Activated CD4-positive, alpha-beta T cell treated with anti-CD3 and anti-CD28 coated beads, Interleukin-2, amount 10 ng/mL, durations not matched to agents 7 days and 5 days (primary cell): ENCODE data around the gene ANKS1B. TPM values are rescaled to one million over a fixed set of nuclear protein-coding genes. Genes with fewer than 3 reads are reported as not detected.

ENCODE experiments used
- CTCF ChIA-PET: fragments of 350-600 bp; sonication (Branson Sonifier 250); formaldehyde crosslinking; loops from one replicate; lab custom pipeline; 2021; ENCODE audit warnings: antibody characterized with exemption; lab: Charles Lee
- POLR2A ChIA-PET: fragments of 350-600 bp; sonication (Branson Sonifier 250); formaldehyde crosslinking; loops from one replicate; lab custom pipeline; 2021; ENCODE audit warnings: antibody characterized with exemption; lab: Charles Lee
- DNase-seq: peaks from one replicate; pipeline ENCODE4 v3.0.0-alpha.2; 2020
- H3K27ac Mint-ChIP-seq: one replicate; pipeline ENCODE4 v1.8.0; 2021; ENCODE audit warnings: mild to moderate bottlenecking, moderate library complexity, mixed read lengths
- H3K27me3 Mint-ChIP-seq: one replicate; pipeline ENCODE4 v1.8.0; 2021; ENCODE audit warnings: mixed read lengths
- H3K36me3 Mint-ChIP-seq: one replicate; pipeline ENCODE4 v1.8.0; 2021; ENCODE audit warnings: low read depth, mixed read lengths
- H3K4me1 Mint-ChIP-seq: one replicate; pipeline ENCODE4 v1.8.0; 2021; ENCODE audit warnings: mixed read lengths
- H3K4me3 Mint-ChIP-seq: one replicate; pipeline ENCODE4 v1.8.0; 2021; ENCODE audit warnings: mild to moderate bottlenecking, moderate library complexity, mixed read lengths
- H3K9me3 Mint-ChIP-seq: one replicate; pipeline ENCODE4 v1.8.0; 2021; ENCODE audit warnings: mixed read lengths
- total RNA-seq, 2 experiments: library from RNA; stranded (reverse); gene quantifications; one replicate each; pipeline ENCODE4 v1.2.3, GENCODE V29; 2021

ANKS1B gene
- total RNA-seq, 2 experiments from 2014 or later = 0.17 to 0.25 TPM

- Mint-ChIP-seq H3K27me3 (peaks cover 20% of the 10 kb centered on the region), H3K4me1 (no peaks in the 10 kb centered on the region), H3K4me3 (no peak overlapping the region), H3K27ac (no peak overlapping the region), H3K36me3 (no peaks in the 10 kb centered on the region), H3K9me3 (no peaks in the 10 kb centered on the region)
- POLR2A ChIA-PET = no interaction called here
- DNase-seq = no peak
- CTCF ChIA-PET = no interaction called here
These were observed 1162.9 kb downstream of the ANKS1B start for GRCh38 chr12:98821866-98822265.

- Mint-ChIP-seq H3K27ac (no peak overlapping the region), H3K9me3 (no peaks in the 10 kb centered on the region), H3K27me3 (peaks cover 16% of the 10 kb centered on the region), H3K4me1 (no peaks in the 10 kb centered on the region), H3K36me3 (no peaks in the 10 kb centered on the region), H3K4me3 (no peak overlapping the region)
- ChIA-PET CTCF (interaction anchor here (0.6 kb wide), 1 partner anchor 445 kb away, joined by 3 read pairs; no protein-coding TSS in a partner anchor), POLR2A (no interaction called here)
- DNase-seq = no peak
These were observed 1163.5 kb downstream of the ANKS1B start for GRCh38 chr12:98821232-98821631.

GRCh38 chr12:98819821-98820404 lies 1164.8 kb downstream of the ANKS1B start:
- Mint-ChIP-seq H3K27me3 (peaks cover 18% of the 10 kb centered on the region), H3K36me3 (no peaks in the 10 kb centered on the region), H3K4me3 (no peak overlapping the region), H3K27ac (no peak overlapping the region), H3K9me3 (no peaks in the 10 kb centered on the region), H3K4me1 (no peaks in the 10 kb centered on the region)
- DNase-seq = no peak
- ChIA-PET POLR2A (no interaction called here), CTCF (no interaction called here)

GRCh38 chr12:98819071-98819470 lies 1165.7 kb downstream of the ANKS1B start:
- Mint-ChIP-seq H3K4me1 (no peaks in the 10 kb centered on the region), H3K27ac (no peak overlapping the region)
- CTCF ChIA-PET = no interaction called here

GRCh38 chr12:98818239-98818638 lies 1166.5 kb downstream of the ANKS1B start:
- Mint-ChIP-seq H3K4me3 (no peak overlapping the region), H3K27me3 (peaks cover 18% of the 10 kb centered on the region), H3K27ac (no peak overlapping the region), H3K9me3 (no peaks in the 10 kb centered on the region), H3K4me1 (no peaks in the 10 kb centered on the region), H3K36me3 (no peaks in the 10 kb centered on the region)
- POLR2A ChIA-PET = no interaction called here
- CTCF ChIA-PET = no interaction called here
- DNase-seq = no peak

More at GRCh38 chr12:98819071-98819470, 1165.7 kb downstream of the ANKS1B start:
- no peaks in the 10 kb centered on the region for H3K9me3 Mint-ChIP-seq
- no peaks in the 10 kb centered on the region for H3K36me3 Mint-ChIP-seq
- no peak for DNase-seq
- POLR2A ChIA-PET = no interaction called here
- H3K4me3 Mint-ChIP-seq = no peak overlapping the region
- H3K27me3 Mint-ChIP-seq = peaks cover 18% of the 10 kb centered on the region

- no peaks in the 10 kb centered on the region for H3K9me3 Mint-ChIP-seq
- no peaks in the 10 kb centered on the region for H3K4me1 Mint-ChIP-seq
- H3K36me3 Mint-ChIP-seq = no peaks in the 10 kb centered on the region
- peaks cover 18% of the 10 kb centered on the region for H3K27me3 Mint-ChIP-seq
- H3K27ac Mint-ChIP-seq = no peak overlapping the region
- ChIA-PET CTCF (no interaction called here), POLR2A (no interaction called here)
- DNase-seq = no peak
- no peak overlapping the region for H3K4me3 Mint-ChIP-seq
These were observed 1167.0 kb downstream of the ANKS1B start for GRCh38 chr12:98817742-98818141.

- no peaks in the 10 kb centered on the region for H3K9me3 Mint-ChIP-seq
- H3K4me1 Mint-ChIP-seq = no peaks in the 10 kb centered on the region
- H3K27me3 Mint-ChIP-seq = peaks cover 18% of the 10 kb centered on the region
- H3K27ac Mint-ChIP-seq = no peak overlapping the region
- POLR2A ChIA-PET = no interaction called here
- H3K36me3 Mint-ChIP-seq = no peaks in the 10 kb centered on the region
- CTCF ChIA-PET = interaction anchor here (0.6 kb wide), 1 partner anchor 190 kb away, joined by 3 read pairs; no protein-coding TSS in a partner anchor
- H3K4me3 Mint-ChIP-seq = no peak overlapping the region
- no peak for DNase-seq
These were observed 1168.0 kb downstream of the ANKS1B start for GRCh38 chr12:98816720-98817119.

- Mint-ChIP-seq H3K4me3 (no peak overlapping the region), H3K4me1 (no peaks in the 10 kb centered on the region), H3K27me3 (peaks cover 14% of the 10 kb centered on the region), H3K9me3 (no peaks in the 10 kb centered on the region), H3K36me3 (no peaks in the 10 kb centered on the region), H3K27ac (no peak overlapping the region)
- CTCF ChIA-PET = no interaction called here
- DNase-seq = no peak
- POLR2A ChIA-PET = no interaction called here
These were observed 1170.5 kb downstream of the ANKS1B start for GRCh38 chr12:98814254-98814653.

GRCh38 chr12:98812225-98812624 lies 1172.5 kb downstream of the ANKS1B start:
- Mint-ChIP-seq H3K36me3 (no peaks in the 10 kb centered on the region), H3K4me3 (no peak overlapping the region), H3K4me1 (no peaks in the 10 kb centered on the region), H3K27me3 (peaks cover 10% of the 10 kb centered on the region), H3K27ac (no peak overlapping the region), H3K9me3 (no peaks in the 10 kb centered on the region)
- ChIA-PET POLR2A (no interaction called here), CTCF (no interaction called here)
- DNase-seq = no peak

- H3K4me3 Mint-ChIP-seq = no peak overlapping the region
- H3K4me1 Mint-ChIP-seq = no peaks in the 10 kb centered on the region
- no peaks in the 10 kb centered on the region for H3K36me3 Mint-ChIP-seq
- H3K9me3 Mint-ChIP-seq = no peaks in the 10 kb centered on the region
- no peak for DNase-seq
- ChIA-PET POLR2A (no interaction called here), CTCF (no interaction called here)
- H3K27ac Mint-ChIP-seq = no peak overlapping the region
- H3K27me3 Mint-ChIP-seq = peaks cover 16% of the 10 kb centered on the region
These were observed 1176.4 kb downstream of the ANKS1B start for GRCh38 chr12:98808243-98808875.

- H3K4me3 Mint-ChIP-seq = no peak overlapping the region
- no peak for DNase-seq
- no peaks in the 10 kb centered on the region for H3K9me3 Mint-ChIP-seq
- ChIA-PET CTCF (no interaction called here), POLR2A (no interaction called here)
- H3K27me3 Mint-ChIP-seq = peaks cover 16% of the 10 kb centered on the region
- no peaks in the 10 kb centered on the region for H3K4me1 Mint-ChIP-seq
- no peak overlapping the region for H3K27ac Mint-ChIP-seq
- no peaks in the 10 kb centered on the region for H3K36me3 Mint-ChIP-seq
These were observed 1177.5 kb downstream of the ANKS1B start for GRCh38 chr12:98807187-98807586.

- DNase-seq = no peak
- POLR2A ChIA-PET = no interaction called here
- H3K9me3 Mint-ChIP-seq = no peaks in the 10 kb centered on the region
- CTCF ChIA-PET = no interaction called here
- H3K27me3 Mint-ChIP-seq = peaks cover 20% of the 10 kb centered on the region
- no peak overlapping the region for H3K4me3 Mint-ChIP-seq
- no peaks in the 10 kb centered on the region for H3K4me1 Mint-ChIP-seq
- H3K36me3 Mint-ChIP-seq = no peaks in the 10 kb centered on the region
- no peak overlapping the region for H3K27ac Mint-ChIP-seq
These were observed 1181.1 kb downstream of the ANKS1B start for GRCh38 chr12:98803468-98804209.

- ChIA-PET POLR2A (no interaction called here), CTCF (no interaction called here)
- Mint-ChIP-seq H3K9me3 (no peaks in the 10 kb centered on the region), H3K4me1 (no peaks in the 10 kb centered on the region), H3K36me3 (no peaks in the 10 kb centered on the region), H3K4me3 (no peak overlapping the region), H3K27ac (no peak overlapping the region), H3K27me3 (peaks cover 27% of the 10 kb centered on the region)
- DNase-seq = no peak
These were observed 1184.9 kb downstream of the ANKS1B start for GRCh38 chr12:98799822-98800221.
